DMS 273 (cell line): ENCODE data around the gene MRPS18C.
A peak's percentile ranks its signal among the peaks of the same experiment; 100 is the strongest.
"Not testable (repeated sequence)": the region's sequence is repeated elsewhere in the genome, so short reads cannot be mapped to it uniquely, and the experiment has no call there.

Experiments
- DNase-seq: peaks from one replicate; lab custom pipeline; 2025; ENCODE audit not compliant: unreplicated experiment; lab: John Stamatoyannopoulos, UW

MRPS18C gene

GRCh38 chr4:83496085-83496917, 40.4 kb downstream of the MRPS18C start:
- not testable (repeated sequence) for DNase-seq

GRCh38 chr4:83498187-83498586, 42.3 kb downstream of the MRPS18C start:
- no peak for DNase-seq

GRCh38 chr4:83501671-83502070, 45.8 kb downstream of the MRPS18C start:
- not testable (repeated sequence) for DNase-seq

- no peak for DNase-seq
Measured at GRCh38 chr4:83503974-83504373, 48.1 kb downstream of the MRPS18C start.

- DNase-seq = no peak
Measured at GRCh38 chr4:83504503-83504902, 48.6 kb downstream of the MRPS18C start.

- no peak for DNase-seq
Measured at GRCh38 chr4:83504996-83505395, 49.1 kb downstream of the MRPS18C start.

GRCh38 chr4:83509156-83509585, 53.3 kb downstream of the MRPS18C start:
- peak; percentile 74 for DNase-seq

GRCh38 chr4:83510442-83510841, 54.6 kb downstream of the MRPS18C start:
- DNase-seq = no peak
